Measurements from ENCODE around the gene UNC79. TPM values are rescaled to one million over a fixed set of nuclear protein-coding genes. Genes with fewer than 3 reads are reported as not detected.
"Not testable (repeated sequence)": the region's sequence is repeated elsewhere in the genome, so short reads cannot be mapped to it uniquely, and the experiment has no call there.

The UNC79 gene
- total RNA-seq, 1 donor from 2014 or later = 0.18 TPM

GRCh38 chr14:93476305-93476704 lies 45.6 kb downstream of the UNC79 start:
- H3K27me3 ChIP-seq (ENCODE audit: low read depth) = no peaks in the 10 kb centered on the region
- H3K27ac ChIP-seq = no peak overlapping the region
- TF ChIP-seq CTCF (IDR thresholded peaks at IDR 0.05) = no peak
- H3K9me3 ChIP-seq = no peaks in the 10 kb centered on the region
- DNase-seq (no peak), ATAC-seq (no peak)
- no peaks in the 10 kb centered on the region for H3K36me3 ChIP-seq
- H3K4me1 ChIP-seq = no peaks in the 10 kb centered on the region
- H3K4me3 ChIP-seq = no peak overlapping the region
- intact Hi-C loops (cut with DNase I) = no loop called here

GRCh38 chr14:93479074-93479473 lies 48.3 kb downstream of the UNC79 start:
- H3K4me1 ChIP-seq; H3K9me3 ChIP-seq; H3K36me3 ChIP-seq; ATAC-seq; H3K4me3 ChIP-seq; H3K27ac ChIP-seq; intact Hi-C loops (cut with DNase I); DNase-seq; H3K27me3 ChIP-seq (ENCODE audit: low read depth): not testable (repeated sequence)

GRCh38 chr14:93480867-93481266 lies 50.1 kb downstream of the UNC79 start:
- Histone ChIP-seq H3K9me3 (no peaks in the 10 kb centered on the region), H3K27ac (no peak overlapping the region), H3K4me3 (no peak overlapping the region), H3K4me1 (no peaks in the 10 kb centered on the region), H3K27me3 (ENCODE audit: low read depth) (no peaks in the 10 kb centered on the region), H3K36me3 (no peaks in the 10 kb centered on the region)
- intact Hi-C loops (cut with DNase I) = no loop called here
- TF ChIP-seq CTCF (IDR thresholded peaks at IDR 0.05) = no peak
- no peak for ATAC-seq
- DNase-seq = no peak

GRCh38 chr14:93481758-93482157 lies 51.0 kb downstream of the UNC79 start:
- TF ChIP-seq CTCF (IDR thresholded peaks at IDR 0.05) = no peak
- Histone ChIP-seq H3K4me1 (no peaks in the 10 kb centered on the region), H3K36me3 (no peaks in the 10 kb centered on the region), H3K4me3 (no peak overlapping the region), H3K9me3 (no peaks in the 10 kb centered on the region), H3K27me3 (ENCODE audit: low read depth) (no peaks in the 10 kb centered on the region), H3K27ac (no peak overlapping the region)
- ATAC-seq (no peak), DNase-seq (no peak)
- intact Hi-C loops (cut with DNase I) = no loop called here

- no peaks in the 10 kb centered on the region for H3K9me3 ChIP-seq
- intact Hi-C loops (cut with DNase I) = no loop called here
- H3K4me3 ChIP-seq = no peak overlapping the region
- no peaks in the 10 kb centered on the region for H3K36me3 ChIP-seq
- H3K27ac ChIP-seq = no peak overlapping the region
- no peak for ATAC-seq
- DNase-seq = no peak
- TF ChIP-seq CTCF (IDR thresholded peaks at IDR 0.05) = no peak
- H3K27me3 ChIP-seq (ENCODE audit: low read depth) = no peaks in the 10 kb centered on the region
- H3K4me1 ChIP-seq = no peaks in the 10 kb centered on the region
Measured at GRCh38 chr14:93490001-93490400, 59.3 kb downstream of the UNC79 start.

- H3K4me1 ChIP-seq = no peaks in the 10 kb centered on the region
- DNase-seq (no peak), ATAC-seq (peak; percentile 35 to 72)
- no peak overlapping the region for H3K4me3 ChIP-seq
- no peak for TF ChIP-seq CTCF (IDR thresholded peaks at IDR 0.05)
- H3K27me3 ChIP-seq (ENCODE audit: low read depth) = no peaks in the 10 kb centered on the region
- no peaks in the 10 kb centered on the region for H3K36me3 ChIP-seq
- no peaks in the 10 kb centered on the region for H3K9me3 ChIP-seq
- intact Hi-C loops (cut with DNase I) = no loop called here
- no peak overlapping the region for H3K27ac ChIP-seq
Measured at GRCh38 chr14:93493054-93493453, 62.3 kb downstream of the UNC79 start.

GRCh38 chr14:93493622-93494021 lies 62.9 kb downstream of the UNC79 start:
- H3K4me3 ChIP-seq; H3K4me1 ChIP-seq; intact Hi-C loops (cut with DNase I); H3K27ac ChIP-seq; DNase-seq; H3K27me3 ChIP-seq (ENCODE audit: low read depth); ATAC-seq; H3K9me3 ChIP-seq; H3K36me3 ChIP-seq: not testable (repeated sequence)

All from lower lobe of right lung (tissue), 2 donors.